ENCODE data around the gene SMC1A.
"Not testable (repeated sequence)": the region's sequence is repeated elsewhere in the genome, so short reads cannot be mapped to it uniquely, and the experiment has no call there.

SMC1A gene

GRCh38 chrX:53422086-53422860 lies at the start of gene SMC1A:
SMC1A (minus strand) TSS chrX:53422654; CDS start chrX:53422600, 54 bp downstream.
- TF ChIP-seq SNAI2 (CRISPR knock-in tag; IDR thresholded peaks at IDR 0.05) (no peak), ISL1 (CRISPR knock-in tag; IDR thresholded peaks at IDR 0.05) (no peak), ZNF565 (CRISPR knock-in tag; conservative IDR thresholded peaks at IDR 0.05; ENCODE audit: low read depth) (no peak), ZNF8 (CRISPR knock-in tag; IDR thresholded peaks at IDR 0.05) (no peak)
- ATAC-seq = peak; percentile 94

- TF ChIP-seq ZFP3 (CRISPR knock-in tag; IDR thresholded peaks at IDR 0.05) (no peak), CREB5 (CRISPR knock-in tag; IDR thresholded peaks at IDR 0.05; ENCODE audit: low read depth) (no peak), PPARA (CRISPR knock-in tag; IDR thresholded peaks at IDR 0.05; ENCODE audit: borderline replicate concordance) (no peak)
- TF ChIP-seq, protein P1, sequence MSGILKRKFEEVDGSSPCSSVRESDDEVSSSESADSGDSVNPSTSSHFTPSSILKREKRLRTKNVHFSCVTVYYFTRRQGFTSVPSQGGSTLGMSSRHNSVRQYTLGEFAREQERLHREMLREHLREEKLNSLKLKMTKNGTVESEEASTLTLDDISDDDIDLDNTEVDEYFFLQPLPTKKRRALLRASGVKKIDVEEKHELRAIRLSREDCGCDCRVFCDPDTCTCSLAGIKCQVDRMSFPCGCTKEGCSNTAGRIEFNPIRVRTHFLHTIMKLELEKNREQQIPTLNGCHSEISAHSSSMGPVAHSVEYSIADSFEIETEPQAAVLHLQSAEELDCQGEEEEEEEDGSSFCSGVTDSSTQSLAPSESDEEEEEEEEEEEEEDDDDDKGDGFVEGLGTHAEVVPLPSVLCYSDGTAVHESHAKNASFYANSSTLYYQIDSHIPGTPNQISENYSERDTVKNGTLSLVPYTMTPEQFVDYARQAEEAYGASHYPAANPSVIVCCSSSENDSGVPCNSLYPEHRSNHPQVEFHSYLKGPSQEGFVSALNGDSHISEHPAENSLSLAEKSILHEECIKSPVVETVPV (CRISPR knock-in tag; IDR thresholded peaks at IDR 0.05) = no peak
Measured at GRCh38 chrX:53471346-53471745, 48.9 kb upstream of the SMC1A start.

DNA sequence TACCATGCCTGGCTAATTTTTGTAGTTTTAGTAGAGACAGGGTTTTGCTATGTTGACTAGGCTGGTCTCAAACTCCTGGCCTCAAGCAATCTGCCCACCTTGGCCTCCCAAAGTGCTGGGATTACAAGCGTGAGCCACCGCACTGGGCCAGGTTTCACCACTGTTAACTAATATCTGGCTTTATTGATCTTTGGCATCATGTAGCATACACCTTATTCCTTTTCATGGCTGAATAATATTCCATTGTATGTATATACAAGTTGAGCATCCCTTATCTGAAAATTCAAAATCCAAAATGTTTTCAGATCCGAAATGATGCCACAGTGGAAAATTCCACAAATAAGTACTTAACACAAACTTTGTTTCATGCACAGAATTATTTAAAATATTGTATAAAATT lies 46.2 kb upstream of the SMC1A start:
- not testable (repeated sequence) for ATAC-seq

More at GRCh38 chrX:53471346-53471745, 48.9 kb upstream of the SMC1A start:
- no peak for ATAC-seq

DNA sequence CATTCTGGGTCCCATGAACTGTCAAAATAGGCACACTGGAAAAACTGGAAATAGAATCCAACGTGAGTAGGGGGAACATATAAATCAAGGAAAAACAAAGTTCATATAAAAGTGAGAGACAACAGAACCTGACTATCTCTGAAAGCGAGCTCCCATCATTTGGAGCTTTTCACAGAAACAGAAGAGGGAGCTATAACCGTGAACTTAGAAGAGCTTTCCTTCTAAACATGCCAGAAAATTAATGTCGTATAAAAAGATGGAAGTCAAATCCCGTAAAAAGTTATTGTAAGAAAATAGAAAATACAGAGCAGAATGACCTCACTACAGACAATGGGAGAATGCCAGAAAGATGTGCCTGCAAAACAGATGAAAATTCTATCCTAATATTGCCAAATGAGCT lies 35.6 kb upstream of the SMC1A start:
- ATAC-seq = peak; percentile 55; the same call in 2 of the 3 replicates
- TF ChIP-seq RARB (CRISPR knock-in tag; IDR thresholded peaks at IDR 0.05) (no peak), OSR1 (CRISPR knock-in tag; IDR thresholded peaks at IDR 0.05) (no peak), ARNTL (CRISPR knock-in tag; IDR thresholded peaks at IDR 0.05; ENCODE audit: borderline replicate concordance, low read depth) (no peak), PATZ1 (CRISPR knock-in tag; IDR thresholded peaks at IDR 0.05; ENCODE audit: borderline replicate concordance) (no peak), GLIS3 (CRISPR knock-in tag; IDR thresholded peaks at IDR 0.05) (no peak), ZFP3 (CRISPR knock-in tag; IDR thresholded peaks at IDR 0.05) (no peak)
- TF ChIP-seq, protein P1 (CRISPR knock-in tag; IDR thresholded peaks at IDR 0.05) = no peak

GRCh38 chrX:53456254-53456653 lies 33.8 kb upstream of the SMC1A start:
- ATAC-seq = no peak
- TF ChIP-seq ESRRG (CRISPR knock-in tag; IDR thresholded peaks at IDR 0.05) = no peak
- TF ChIP-seq ZNF70 (CRISPR knock-in tag; IDR thresholded peaks at IDR 0.05) = no peak
- no peak for TF ChIP-seq ISL1 (CRISPR knock-in tag; IDR thresholded peaks at IDR 0.05)
- no peak for TF ChIP-seq CREB5 (CRISPR knock-in tag; IDR thresholded peaks at IDR 0.05; ENCODE audit: low read depth)
- TF ChIP-seq RARB (CRISPR knock-in tag; IDR thresholded peaks at IDR 0.05) = no peak
- TF ChIP-seq TCF4 (CRISPR knock-in tag; IDR thresholded peaks at IDR 0.05; ENCODE audit: borderline replicate concordance) = no peak
- no peak for TF ChIP-seq GLIS3 (CRISPR knock-in tag; IDR thresholded peaks at IDR 0.05)
- no peak for TF ChIP-seq TSHZ2 (CRISPR knock-in tag; IDR thresholded peaks at IDR 0.05)
- TF ChIP-seq TOX (CRISPR knock-in tag; IDR thresholded peaks at IDR 0.05; ENCODE audit: borderline replicate concordance) = no peak
- no peak for TF ChIP-seq ZNF565 (CRISPR knock-in tag; conservative IDR thresholded peaks at IDR 0.05; ENCODE audit: low read depth)
- no peak for TF ChIP-seq ZNF8 (CRISPR knock-in tag; IDR thresholded peaks at IDR 0.05)
- TF ChIP-seq PATZ1 (CRISPR knock-in tag; IDR thresholded peaks at IDR 0.05; ENCODE audit: borderline replicate concordance) = no peak

Data from SK-N-SH treated with all-trans-retinoic acid at 6 μM for 48 hours (cell line).